Nasal cavity respiratory epithelium epithelial cell of viscerocranial mucosa (primary cell): ENCODE results near the gene CMBL. TPM values are rescaled to one million over a fixed set of nuclear protein-coding genes. Genes with fewer than 3 reads are reported as not detected.

Source experiments
- total RNA-seq: library from RNA; depleted of rRNA; stranded (reverse); fragments of >200 nt; gene quantifications from 2 replicates; pipeline ENCODE4 v1.2.3, GENCODE V29; 2014

CMBL gene
- 0.68 and 4.4 TPM in 2 replicates for total RNA-seq

GRCh38 chr5:10307206-10308148 is at the start of gene CMBL:
TSS of gene CMBL (minus strand) at chr5:10307902. CDS start at chr5:10290762, 17,140 bp downstream.

DNA sequence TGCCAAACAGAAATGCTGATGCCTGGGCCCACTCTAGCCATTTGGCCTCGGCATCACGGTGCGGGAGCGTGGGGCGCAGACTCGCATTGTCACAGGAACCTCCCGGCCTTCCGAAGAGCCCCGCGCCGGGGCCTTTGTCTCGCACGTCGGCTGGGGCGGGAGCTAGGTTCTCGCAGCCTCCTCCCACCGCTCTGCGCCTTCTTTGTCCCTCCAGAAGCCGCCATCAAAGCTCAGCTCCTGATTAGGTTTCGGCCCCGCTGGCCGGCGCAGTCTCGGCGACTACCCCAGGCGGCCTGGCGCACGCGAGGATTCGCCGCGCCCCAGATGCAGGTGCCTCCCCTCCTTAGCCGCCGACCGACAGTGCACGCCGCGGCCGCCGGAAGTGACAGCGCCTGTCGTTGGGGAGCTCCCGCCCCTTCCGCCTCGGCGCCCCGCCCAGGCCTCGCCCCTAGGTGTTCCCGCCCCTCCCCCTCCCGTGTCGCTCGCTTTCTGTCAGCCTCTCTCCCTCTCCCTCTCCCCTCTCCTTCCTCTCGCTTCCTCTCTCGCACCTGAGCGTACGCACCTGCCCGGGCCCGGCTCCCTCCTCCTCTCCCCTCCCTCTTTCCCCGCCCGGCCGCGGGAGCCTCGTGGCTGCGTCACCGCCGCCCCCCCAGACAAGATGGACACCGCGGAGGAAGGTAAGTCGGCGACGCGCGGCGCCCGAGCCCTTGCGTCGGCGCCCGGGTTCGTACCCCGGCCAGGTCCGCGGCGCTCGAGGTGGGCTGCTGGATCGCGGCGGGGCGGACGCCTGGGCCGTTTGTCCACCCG is 45.7 kb upstream of the CMBL start, which contains the start of gene MARCHF6:
Gene MARCHF6, plus strand, starts transcription at position 455 of the 807 bp plus-strand sequence. Its CDS starts 204 bp downstream, at position 659.

DNA sequence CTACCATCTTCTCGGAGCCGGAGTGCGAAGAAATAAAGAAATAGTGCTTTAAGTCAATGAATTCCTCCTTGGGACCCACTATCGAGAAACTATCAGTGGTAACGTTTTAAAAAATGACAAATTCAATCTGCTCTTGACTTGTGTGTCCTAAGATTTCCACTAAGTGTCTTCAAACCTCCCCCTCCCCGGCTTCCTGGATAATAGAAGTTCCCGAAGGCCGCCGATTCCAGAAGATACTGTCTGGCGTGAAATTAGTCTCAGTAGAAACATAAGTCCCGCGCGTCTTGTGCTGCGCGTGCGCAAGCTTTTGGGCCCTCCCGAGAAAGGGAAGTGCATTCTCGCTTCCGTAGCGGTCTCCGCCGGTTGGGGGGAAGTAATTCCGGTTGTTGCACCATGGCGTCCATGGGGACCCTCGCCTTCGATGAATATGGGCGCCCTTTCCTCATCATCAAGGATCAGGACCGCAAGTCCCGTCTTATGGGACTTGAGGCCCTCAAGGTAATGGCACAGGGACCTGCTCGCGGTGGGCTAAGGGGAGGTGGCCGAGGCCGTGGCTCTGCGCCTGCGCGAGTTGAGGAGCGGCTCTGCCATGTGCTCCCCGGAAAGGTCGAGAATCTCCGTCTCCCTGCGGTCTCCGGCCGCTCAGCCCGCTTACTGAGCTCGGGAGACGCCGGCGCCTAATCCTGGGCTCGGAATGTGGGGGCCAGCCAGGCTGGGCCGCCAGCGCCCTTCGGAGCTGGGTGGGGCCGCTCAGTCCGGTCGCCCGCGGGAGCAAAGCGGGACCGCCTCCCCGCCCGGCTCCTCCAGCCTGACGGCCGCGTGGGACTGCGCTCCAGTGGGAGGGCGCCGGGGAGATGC is 57.5 kb downstream of the CMBL start, which contains the start of gene CCT5:
Gene CCT5, plus strand, starts transcription at position 333 of the 858 bp plus-strand sequence. Its CDS starts 61 bp downstream, at position 394.

Other genes with a start within 250 kb of the CMBL start
- 13.0 and 19.3 TPM in 2 replicates for gene ATPSCKMT, start 58.0 kb downstream of the CMBL start, total RNA-seq
- gene CCT5, start 57.6 kb downstream of the CMBL start, total RNA-seq = 325 and 532 TPM in 2 replicates
- gene MARCHF6, start 45.8 kb upstream of the CMBL start, total RNA-seq = 53.0 and 103 TPM in 2 replicates
- gene ROPN1L, start 134.0 kb upstream of the CMBL start, total RNA-seq = 0.07 TPM in 1 of 2 replicates, not detected in the other